ENCODE data around the gene CPAMD8. TPM values are rescaled to one million over a fixed set of nuclear protein-coding genes. Genes with fewer than 3 reads are reported as not detected.

The CPAMD8 gene
- total and polyA plus RNA-seq, 2 donors (not counting 3 experiments of a cell fraction or from before 2014, with no cell fraction given), result 2.2 to 3.9 TPM

- H3K4me1 ChIP-seq (ENCODE audit: control insufficient read depth, extremely low read depth, insufficient read depth, low read length), result no peaks in the 10 kb centered on the region
- H2AFZ ChIP-seq (ENCODE audit: low read depth, low read length), result no peak overlapping the region
- no peak overlapping the region for H3K4me3 ChIP-seq (replicated peaks in 1 of 3; ENCODE audit: insufficient read depth in 1 of 3, low read depth in 1 of 3, low read length in 3 of 3)
- BruUV-seq (replicated peaks), result no TSS peak
- H3K27ac ChIP-seq (ENCODE audit: insufficient read depth, low read depth, low read length), result no peak overlapping the region
- no peak overlapping the region for H3K9ac ChIP-seq (replicated peaks; ENCODE audit: extremely low read depth, insufficient read depth, low read length)
- H3K79me2 ChIP-seq (ENCODE audit: control insufficient read depth, insufficient read depth, low read length), result peaks cover 32% of the 10 kb centered on the region
- TF ChIP-seq POLR2A (IDR thresholded peaks at IDR 0.05; ENCODE audit: low read depth, low read length), result no peak
- TF ChIP-seq CTCF (IDR thresholded peaks at IDR 0.05; ENCODE audit: extremely low read depth in 1 of 2, insufficient read depth in 1 of 2, low read depth in 1 of 2, low read length in 2 of 2), result no peak
- TF ChIP-seq MAX (IDR thresholded peaks at IDR 0.05; ENCODE audit: insufficient read depth, insufficient read length), result no peak
- no peak for TF ChIP-seq JUN (IDR thresholded peaks at IDR 0.05; ENCODE audit: borderline replicate concordance, insufficient read depth, insufficient read length, low read depth)
- no peak for TF ChIP-seq GATA2 (IDR thresholded peaks at IDR 0.05; ENCODE audit: insufficient read depth, insufficient read length, low read depth, low read length)
- dilution Hi-C loops (cut with MboI; ENCODE audit: extremely low pct_ligation_motif_present, low sequenced_read_pairs), result no loop called here
- no peak overlapping the region for H3K4me2 ChIP-seq (ENCODE audit: insufficient read depth, low read length)
- FAIRE-seq (no peak), DNase-seq (ENCODE audit: low read depth, low spot score) (no peak)
- H4K20me1 ChIP-seq (replicated peaks; ENCODE audit: control insufficient read depth, extremely low read depth, insufficient read depth, low read length), result no peaks in the 10 kb centered on the region
- peaks cover 0 to 2% of the 10 kb centered on the region in 2 experiments for H3K36me3 ChIP-seq (ENCODE audit: control insufficient read depth in 2 of 2, extremely low read depth in 1 of 2, insufficient read depth in 2 of 2, low read length in 2 of 2)
- CTCF ChIA-PET, result interaction anchor here (1.0 kb wide), 1 partner anchor 11 kb away, joined by 3 read pairs; no protein-coding TSS in a partner anchor
- H3K9me1 ChIP-seq (replicated peaks; ENCODE audit: control insufficient read depth, extremely low read depth, insufficient read depth, low read length), result no peaks in the 10 kb centered on the region
- POLR2A ChIA-PET, result no interaction called here
- no peaks in the 10 kb centered on the region for H3K27me3 ChIP-seq (ENCODE audit: control insufficient read depth in 2 of 2, insufficient read depth in 2 of 2, low read length in 2 of 2)
- H3K9me3 ChIP-seq (replicated peaks; ENCODE audit: control insufficient read depth, insufficient read depth, low read length), result no peaks in the 10 kb centered on the region
- intact Hi-C loops (cut with micrococcal nuclease), result no loop called here
Observed at GRCh38 chr19:17063428-17063827, 36.8 kb upstream of the CPAMD8 start.

- no TSS peak for BruUV-seq (replicated peaks)
- H3K79me2 ChIP-seq (ENCODE audit: control insufficient read depth, insufficient read depth, low read length), result peaks cover 30% of the 10 kb centered on the region
- ChIA-PET CTCF (interaction anchor here (1.0 kb wide), 1 partner anchor 9 kb away, joined by 3 read pairs; no protein-coding TSS in a partner anchor), POLR2A (no interaction called here)
- no peak overlapping the region for H3K4me3 ChIP-seq (replicated peaks in 1 of 3; ENCODE audit: insufficient read depth in 1 of 3, low read depth in 1 of 3, low read length in 3 of 3)
- no peaks in the 10 kb centered on the region for H3K4me1 ChIP-seq (ENCODE audit: control insufficient read depth, extremely low read depth, insufficient read depth, low read length)
- dilution Hi-C loops (cut with MboI; ENCODE audit: extremely low pct_ligation_motif_present, low sequenced_read_pairs) (no loop called here), intact Hi-C loops (cut with micrococcal nuclease) (no loop called here)
- no peaks in the 10 kb centered on the region for H4K20me1 ChIP-seq (replicated peaks; ENCODE audit: control insufficient read depth, extremely low read depth, insufficient read depth, low read length)
- no peak for DNase-seq (ENCODE audit: low read depth, low spot score)
- H3K4me2 ChIP-seq (ENCODE audit: insufficient read depth, low read length), result no peak overlapping the region
- H3K27me3 ChIP-seq (ENCODE audit: control insufficient read depth in 2 of 2, insufficient read depth in 2 of 2, low read length in 2 of 2), result no peaks in the 10 kb centered on the region
- no peak overlapping the region for H3K27ac ChIP-seq (ENCODE audit: insufficient read depth, low read depth, low read length)
- no peaks in the 10 kb centered on the region for H3K9me3 ChIP-seq (replicated peaks; ENCODE audit: control insufficient read depth, insufficient read depth, low read length)
- no peaks in the 10 kb centered on the region for H3K9me1 ChIP-seq (replicated peaks; ENCODE audit: control insufficient read depth, extremely low read depth, insufficient read depth, low read length)
- FAIRE-seq, result no peak
- H3K9ac ChIP-seq (replicated peaks; ENCODE audit: extremely low read depth, insufficient read depth, low read length), result no peak overlapping the region
- TF ChIP-seq GATA2 (IDR thresholded peaks at IDR 0.05; ENCODE audit: insufficient read depth, insufficient read length, low read depth, low read length) (no peak), FOS (IDR thresholded peaks at IDR 0.05; ENCODE audit: borderline replicate concordance, insufficient read depth, low read length) (no peak), POLR2A (IDR thresholded peaks at IDR 0.05; ENCODE audit: low read depth, low read length) (no peak), CTCF (IDR thresholded peaks at IDR 0.05; ENCODE audit: extremely low read depth in 1 of 2, insufficient read depth in 1 of 2, low read depth in 1 of 2, low read length in 2 of 2) (no peak), POLR2AphosphoS5 (IDR thresholded peaks at IDR 0.05; ENCODE audit: insufficient read depth, low read depth, low read length) (no peak), MAX (IDR thresholded peaks at IDR 0.05; ENCODE audit: insufficient read depth, insufficient read length) (no peak), EZH2 (IDR thresholded peaks at IDR 0.05; ENCODE audit: borderline replicate concordance, low read depth, low read length, severe bottlenecking) (no peak), JUN (IDR thresholded peaks at IDR 0.05; ENCODE audit: borderline replicate concordance, insufficient read depth, insufficient read length, low read depth) (no peak), MYC (IDR thresholded peaks at IDR 0.05; ENCODE audit: low read depth, low read length) (no peak)
- no peak overlapping the region for H2AFZ ChIP-seq (ENCODE audit: low read depth, low read length)
- H3K36me3 ChIP-seq (ENCODE audit: control insufficient read depth in 2 of 2, extremely low read depth in 1 of 2, insufficient read depth in 2 of 2, low read length in 2 of 2), result peaks cover 4 to 6% of the 10 kb centered on the region in 2 experiments
Observed at GRCh38 chr19:17061691-17062090, 35.1 kb upstream of the CPAMD8 start.

Measured in endothelial cell of umbilical vein (primary cell).